Uterus (tissue), 4 donors: ENCODE results near the gene FGFBP1. TPM values are rescaled to one million over a fixed set of nuclear protein-coding genes. Genes with fewer than 3 reads are reported as not detected.

Source experiments
- DNase-seq, 2 donors: peaks; one replicate each; pipeline ENCODE4 v3.0.0-alpha.2; 2019 to 2020
- H3K27ac ChIP-seq, 2 donors: fragments of 200-600 bp; sonication (generic); 1 replicate in 1 of 2; 2 replicates in 1 of 2; pipeline ENCODE4 v1.5.1; 2016 to 2018
- H3K27me3 ChIP-seq, 2 donors: fragments of 200-600 bp; sonication (generic); one replicate each; pipeline ENCODE4 v1.5.1; 2018 to 2019; ENCODE audit warnings: control low read depth in 1 of 2
- H3K36me3 ChIP-seq, 2 donors: fragments of 200-600 bp; sonication (generic); one replicate each; pipeline ENCODE4 v1.5.1; 2019; ENCODE audit warnings: control low read depth in 1 of 2
- H3K4me1 ChIP-seq, 2 donors: fragments of 200-600 bp; sonication (generic); one replicate each; pipeline ENCODE4 v1.5.1; 2018 to 2019; ENCODE audit warnings: control low read depth in 1 of 2
- H3K4me3 ChIP-seq, 2 donors: fragments of 200-600 bp; sonication (generic); 1 replicate in 1 of 2; 2 replicates in 1 of 2; pipeline ENCODE4 v1.5.1; 2018 to 2019; ENCODE audit warnings: mild to moderate bottlenecking in 1 of 2
- H3K9me3 ChIP-seq, 2 donors: fragments of 200-600 bp; sonication (generic); one replicate each; pipeline ENCODE4 v1.5.1; 2019; ENCODE audit warnings: control low read depth in 1 of 2
- POLR2A ChIP-seq, 2 donors: fragments of 450-650 bp; IDR thresholded peaks; one replicate each; pipeline ENCODE4 v1.6.1; 2016; ENCODE audit warnings: antibody characterized with exemption in 2 of 2, mild to moderate bottlenecking in 1 of 2, moderate library complexity in 1 of 2
- intact Hi-C: fragments of 100-400 bp; cut with DNase I; formaldehyde crosslinking; loops from one replicate; pipeline ENCODE4 v1.15.1; 2023; ENCODE audit warnings: low total_unique reads
- total RNA-seq, 4 donors: library from RNA; depleted of rRNA in 3 of 4; stranded (reverse); fragments of >200 nt in 3 of 4; gene quantifications; one replicate each; pipeline versions ENCODE4 v1.1.0 to v1.2.4, GENCODE V29; 2014 to 2023
- TF ChIP-seq, protein P1 (sequence below), 4 experiments: fragments of 200-600 bp in 2 of 4; fragments of 450-650 bp in 2 of 4; sonication (generic) in 2 of 4; IDR thresholded peaks; one replicate each; pipeline ENCODE4 v1.5.1; 2016 to 2019; ENCODE audit warnings: antibody characterized with exemption in 4 of 4, mild to moderate bottlenecking in 2 of 4, moderate library complexity in 1 of 4
- donor health status: DM: yes; HTN: yes; CAD: no.

FGFBP1 gene
- total RNA-seq, 4 donors from 2014 or later = not detected

GRCh38 chr4:15935504-15936402, 2.8 kb downstream of the FGFBP1 start:
- TF ChIP-seq, protein P1, sequence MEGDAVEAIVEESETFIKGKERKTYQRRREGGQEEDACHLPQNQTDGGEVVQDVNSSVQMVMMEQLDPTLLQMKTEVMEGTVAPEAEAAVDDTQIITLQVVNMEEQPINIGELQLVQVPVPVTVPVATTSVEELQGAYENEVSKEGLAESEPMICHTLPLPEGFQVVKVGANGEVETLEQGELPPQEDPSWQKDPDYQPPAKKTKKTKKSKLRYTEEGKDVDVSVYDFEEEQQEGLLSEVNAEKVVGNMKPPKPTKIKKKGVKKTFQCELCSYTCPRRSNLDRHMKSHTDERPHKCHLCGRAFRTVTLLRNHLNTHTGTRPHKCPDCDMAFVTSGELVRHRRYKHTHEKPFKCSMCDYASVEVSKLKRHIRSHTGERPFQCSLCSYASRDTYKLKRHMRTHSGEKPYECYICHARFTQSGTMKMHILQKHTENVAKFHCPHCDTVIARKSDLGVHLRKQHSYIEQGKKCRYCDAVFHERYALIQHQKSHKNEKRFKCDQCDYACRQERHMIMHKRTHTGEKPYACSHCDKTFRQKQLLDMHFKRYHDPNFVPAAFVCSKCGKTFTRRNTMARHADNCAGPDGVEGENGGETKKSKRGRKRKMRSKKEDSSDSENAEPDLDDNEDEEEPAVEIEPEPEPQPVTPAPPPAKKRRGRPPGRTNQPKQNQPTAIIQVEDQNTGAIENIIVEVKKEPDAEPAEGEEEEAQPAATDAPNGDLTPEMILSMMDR (IDR thresholded peaks at IDR 0.05) = no peak
- TF ChIP-seq POLR2A (IDR thresholded peaks at IDR 0.05) = no peak
- Histone ChIP-seq H3K9me3 (no peaks in the 10 kb centered on the region), H3K36me3 (no peaks in the 10 kb centered on the region), H3K27me3 (no peaks in the 10 kb centered on the region), H3K4me3 (no peak overlapping the region), H3K4me1 (no peaks in the 10 kb centered on the region), H3K27ac (no peak overlapping the region)
- no peak for DNase-seq
- intact Hi-C loops = no loop called here

DNA sequence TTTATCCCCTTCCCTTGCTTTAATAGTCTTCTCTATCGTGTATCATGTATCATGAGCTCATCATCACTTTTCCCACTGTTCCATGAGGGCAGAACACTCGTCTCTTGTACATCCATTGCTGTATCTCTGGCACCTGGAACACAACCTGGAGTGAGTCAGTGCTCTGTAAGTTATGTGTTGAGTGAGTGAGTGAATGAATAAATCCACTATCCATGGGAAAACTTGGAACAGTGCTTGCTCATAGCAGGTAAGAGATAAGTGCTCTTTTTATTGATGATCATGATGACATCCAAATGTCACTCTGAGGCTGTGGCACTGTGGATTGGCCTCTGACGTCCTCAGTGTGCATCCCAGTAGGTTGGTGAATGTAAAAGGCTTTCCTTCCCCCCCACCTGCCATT, 4.3 kb downstream of the FGFBP1 start:
- Histone ChIP-seq H3K27ac (no peak overlapping the region), H3K36me3 (no peaks in the 10 kb centered on the region), H3K4me1 (no peaks in the 10 kb centered on the region), H3K4me3 (no peak overlapping the region), H3K27me3 (no peaks in the 10 kb centered on the region), H3K9me3 (no peaks in the 10 kb centered on the region)
- no peak for TF ChIP-seq POLR2A (IDR thresholded peaks at IDR 0.05)
- TF ChIP-seq, protein P1 (IDR thresholded peaks at IDR 0.05) = no peak
- intact Hi-C loops = no loop called here
- no peak for DNase-seq

DNA sequence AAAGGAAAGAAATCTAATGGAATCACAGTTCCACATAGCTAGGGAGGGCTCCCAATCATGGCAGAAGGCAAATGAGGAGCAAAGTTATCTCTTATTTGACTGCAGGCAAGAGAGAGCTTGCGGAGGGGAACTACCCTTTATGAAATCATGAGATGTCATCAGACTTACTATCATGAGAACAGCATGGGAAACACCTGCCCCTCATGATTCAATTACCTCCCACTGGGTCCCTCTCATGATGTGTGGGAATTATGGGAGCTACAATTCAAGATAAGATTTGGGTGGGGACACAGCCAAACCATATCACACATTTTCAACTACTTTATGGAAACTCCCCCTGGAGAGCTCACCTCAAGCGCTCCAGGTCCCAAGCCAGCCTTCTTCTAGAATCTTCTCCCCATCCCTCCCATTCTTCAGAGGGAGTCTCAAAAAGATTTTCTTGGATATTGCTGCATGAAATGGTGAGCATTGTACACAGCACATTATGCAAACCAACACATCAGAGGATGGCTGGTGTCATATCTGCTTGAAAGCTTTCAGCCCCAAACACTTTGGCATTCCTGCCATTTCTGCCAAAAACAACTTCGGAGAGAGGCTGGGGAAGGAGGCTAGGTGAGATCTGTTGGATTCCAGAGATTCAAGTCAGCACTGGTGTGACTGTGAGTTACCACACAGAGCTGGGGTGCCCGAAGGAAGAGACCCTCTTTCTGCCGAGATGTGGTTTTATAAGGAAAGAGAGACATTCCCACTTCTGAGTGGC, 6.9 kb downstream of the FGFBP1 start:
- intact Hi-C loops = no loop called here
- no peak for DNase-seq
- H3K27me3 ChIP-seq = no peaks in the 10 kb centered on the region
- TF ChIP-seq, protein P1 (IDR thresholded peaks at IDR 0.05) = no peak
- no peaks in the 10 kb centered on the region for H3K36me3 ChIP-seq
- no peak overlapping the region for H3K4me3 ChIP-seq
- H3K9me3 ChIP-seq = no peaks in the 10 kb centered on the region
- no peaks in the 10 kb centered on the region for H3K4me1 ChIP-seq
- H3K27ac ChIP-seq = no peak overlapping the region

- no peaks in the 10 kb centered on the region for H3K36me3 ChIP-seq
- H3K9me3 ChIP-seq = no peaks in the 10 kb centered on the region
- DNase-seq = no peak
- intact Hi-C loops = no loop called here
- H3K27ac ChIP-seq = no peak overlapping the region
- no peaks in the 10 kb centered on the region for H3K4me1 ChIP-seq
- no peaks in the 10 kb centered on the region for H3K27me3 ChIP-seq
- H3K4me3 ChIP-seq = no peak overlapping the region
- TF ChIP-seq, protein P1 (IDR thresholded peaks at IDR 0.05) = no peak
- TF ChIP-seq POLR2A (IDR thresholded peaks at IDR 0.05) = no peak
These were observed 8.2 kb downstream of the FGFBP1 start for GRCh38 chr4:15930314-15930713.

DNA sequence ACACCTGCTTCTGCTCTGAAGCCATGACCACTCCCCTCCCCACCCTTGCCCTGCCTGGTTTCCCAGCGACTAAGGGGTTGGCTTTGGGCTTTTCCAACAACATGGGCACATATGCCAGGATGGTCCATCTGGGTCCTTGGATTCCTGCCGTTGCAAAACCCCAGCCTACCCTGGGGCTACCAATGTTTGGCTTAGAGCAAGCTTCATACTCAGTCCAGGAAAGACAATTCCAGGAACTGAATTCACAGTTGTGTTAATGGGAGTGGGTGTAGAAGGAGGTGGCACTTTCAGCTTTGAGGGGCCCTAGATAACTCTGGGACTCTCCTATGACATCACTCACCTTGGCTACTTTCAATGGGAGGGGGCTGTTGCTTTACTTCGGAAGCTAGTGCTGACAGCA, 9.0 kb downstream of the FGFBP1 start:
- Histone ChIP-seq H3K27me3 (no peaks in the 10 kb centered on the region), H3K36me3 (no peaks in the 10 kb centered on the region), H3K27ac (no peak overlapping the region), H3K4me3 (no peak overlapping the region), H3K9me3 (no peaks in the 10 kb centered on the region), H3K4me1 (no peaks in the 10 kb centered on the region)
- TF ChIP-seq POLR2A (IDR thresholded peaks at IDR 0.05) = no peak
- TF ChIP-seq, protein P1 (IDR thresholded peaks at IDR 0.05) = no peak
- intact Hi-C loops = no loop called here
- no peak for DNase-seq
